Immature natural killer cell (primary cell): ENCODE data around the gene GDF11. TPM values are rescaled to one million over a fixed set of nuclear protein-coding genes. Genes with fewer than 3 reads are reported as not detected.

Experiments
- DNase-seq, 3 donors: peaks; one replicate each; pipeline ENCODE4 v3.0.0; 2022; ENCODE audit warnings: mixed read lengths in 1 of 3
- H3K27ac Mint-ChIP-seq, 6 donors: one replicate each; pipeline ENCODE4 v1.8.0; 2020; ENCODE audit warnings: mixed read lengths in 6 of 6, mild to moderate bottlenecking in 5 of 6, inconsistent platforms in 4 of 6, moderate library complexity in 3 of 6
- H3K27me3 Mint-ChIP-seq, 3 donors: one replicate each; pipeline ENCODE4 v1.8.0; 2020 to 2021; ENCODE audit warnings: low read depth in 3 of 3, mild to moderate bottlenecking in 3 of 3, mixed read lengths in 3 of 3, moderate library complexity in 3 of 3, inconsistent platforms in 1 of 3
- H3K36me3 Mint-ChIP-seq, 3 donors: one replicate each; pipeline ENCODE4 v1.8.0; 2020; ENCODE audit warnings: mixed read lengths in 3 of 3, inconsistent platforms in 2 of 3, mild to moderate bottlenecking in 2 of 3
- H3K4me1 Mint-ChIP-seq, 2 donors: one replicate each; pipeline ENCODE4 v1.8.0; 2020; ENCODE audit warnings: inconsistent platforms in 2 of 2, mild to moderate bottlenecking in 2 of 2, mixed read lengths in 2 of 2, moderate library complexity in 1 of 2
- H3K4me3 Mint-ChIP-seq, 5 donors: one replicate each; pipeline ENCODE4 v1.8.0; 2020; ENCODE audit warnings: mild to moderate bottlenecking in 5 of 5, mixed read lengths in 5 of 5, inconsistent platforms in 3 of 5, moderate library complexity in 3 of 5
- H3K9me3 Mint-ChIP-seq, 6 donors: one replicate each; pipeline ENCODE4 v1.8.0; 2020; ENCODE audit warnings: mild to moderate bottlenecking in 6 of 6, mixed read lengths in 6 of 6, inconsistent platforms in 4 of 6, moderate library complexity in 3 of 6
- polyA plus RNA-seq, 3 donors: library from polyadenylated mRNA; unstranded; fragments of 300-500 nt; fragmentation: Illumina TruSeq; gene quantifications; one replicate each; pipeline ENCODE4 v1.2.3, GENCODE V29; 2021

GDF11 gene
- polyA plus RNA-seq, 3 donors from 2014 or later, result 0.16 to 1.7 (median 0.64) TPM

DNA sequence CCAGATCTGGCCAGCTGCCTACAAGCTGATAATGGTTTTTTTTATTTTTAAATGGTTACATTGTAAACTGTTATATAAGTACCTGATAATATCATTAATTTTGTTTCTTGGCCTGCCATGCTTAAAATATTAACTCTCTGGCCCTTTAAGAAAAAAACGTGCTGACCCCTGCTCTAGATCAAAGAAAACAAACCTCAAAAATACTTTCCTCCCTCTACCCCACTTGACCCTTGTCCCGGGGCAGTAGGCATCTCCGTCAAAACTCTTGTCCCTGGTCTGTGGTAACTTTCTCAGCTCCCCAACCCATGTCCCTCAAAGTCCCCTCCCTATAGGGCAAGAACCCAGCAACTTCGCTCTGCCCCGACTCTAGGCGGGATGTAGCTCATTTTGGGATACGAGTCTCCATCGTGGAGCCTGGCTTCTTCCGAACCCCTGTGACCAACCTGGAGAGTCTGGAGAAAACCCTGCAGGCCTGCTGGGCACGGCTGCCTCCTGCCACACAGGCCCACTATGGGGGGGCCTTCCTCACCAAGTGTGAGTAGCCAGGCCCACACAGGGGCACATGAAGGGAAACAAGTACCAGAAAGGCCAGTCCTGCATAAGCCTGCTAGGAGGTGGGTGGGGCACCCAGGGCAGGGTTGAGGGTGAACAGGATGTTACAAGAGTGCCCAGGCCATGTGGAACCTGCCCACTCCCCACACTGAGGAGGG is 19.3 kb upstream of the GDF11 start:
- peak overlapping the region in 4 of 6 donors; percentile 6 to 80 (median 44) for H3K27ac Mint-ChIP-seq
- no peaks in the 10 kb centered on the region for H3K9me3 Mint-ChIP-seq
- H3K27me3 Mint-ChIP-seq, result peaks cover 0 to 3% (median 3%) of the 10 kb centered on the region in 3 donors
- DNase-seq, result no peak
- peaks cover 0 to 18% (median 4%) of the 10 kb centered on the region in 3 donors for H3K36me3 Mint-ChIP-seq
- peaks cover 47 to 58% of the 10 kb centered on the region in 2 donors for H3K4me1 Mint-ChIP-seq
- H3K4me3 Mint-ChIP-seq, result no peak overlapping the region

DNA sequence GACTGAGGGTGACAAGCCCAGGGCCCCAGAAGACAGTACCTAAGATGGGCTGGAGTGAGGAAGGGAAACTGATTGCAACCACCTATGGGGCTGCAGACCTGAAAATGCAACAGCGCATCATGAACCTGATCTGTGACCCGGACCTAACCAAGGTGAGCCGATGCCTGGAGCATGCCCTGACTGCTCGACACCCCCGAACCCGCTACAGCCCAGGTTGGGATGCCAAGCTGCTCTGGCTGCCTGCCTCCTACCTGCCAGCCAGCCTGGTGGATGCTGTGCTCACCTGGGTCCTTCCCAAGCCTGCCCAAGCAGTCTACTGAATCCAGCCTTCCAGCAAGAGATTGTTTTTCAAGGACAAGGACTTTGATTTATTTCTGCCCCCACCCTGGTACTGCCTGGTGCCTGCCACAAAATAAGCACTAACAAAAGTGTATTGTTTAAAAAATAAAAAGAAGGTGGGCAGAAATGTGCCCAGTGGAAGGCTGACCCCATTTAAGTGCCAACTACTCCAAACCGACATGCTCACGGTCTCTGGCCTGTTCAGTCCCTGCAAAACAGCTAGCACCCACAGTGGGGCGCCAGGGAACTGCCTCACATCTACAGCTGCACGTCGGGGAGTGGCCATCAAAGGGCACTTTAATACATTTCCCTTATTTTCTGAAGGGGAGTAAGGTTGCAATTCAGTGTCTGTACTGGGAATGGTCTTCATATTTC is 18.5 kb upstream of the GDF11 start:
- DNase-seq, result peak; percentile 60 to 67 (median 62)
- Mint-ChIP-seq H3K27me3 (peaks cover 0 to 5% (median 3%) of the 10 kb centered on the region in 3 donors), H3K4me1 (peaks cover 44 to 55% of the 10 kb centered on the region in 2 donors), H3K27ac (peak overlapping the region; percentile 31 to 84 (median 69)), H3K4me3 (no peak overlapping the region), H3K9me3 (no peaks in the 10 kb centered on the region), H3K36me3 (peaks cover 0 to 18% (median 4%) of the 10 kb centered on the region in 3 donors)

DNA sequence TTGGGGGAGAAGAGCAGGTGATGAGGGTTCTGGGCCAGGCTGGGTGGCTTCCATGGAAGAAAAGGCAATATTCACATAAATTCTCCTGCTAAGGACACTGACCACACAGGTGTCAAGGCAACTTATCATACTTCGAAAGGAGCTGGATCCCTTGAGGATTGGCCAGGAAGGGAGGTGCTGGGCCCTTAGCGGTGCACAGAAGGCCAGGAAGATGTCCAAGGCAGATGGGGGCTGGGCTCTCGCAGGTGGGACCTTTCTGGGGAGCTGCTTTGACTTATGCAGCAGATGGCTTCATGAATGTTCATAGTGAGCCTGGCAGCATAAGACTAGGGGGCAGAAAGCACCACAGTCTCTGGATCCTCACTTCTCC is 18.0 kb upstream of the GDF11 start:
- H3K27ac Mint-ChIP-seq, result peak overlapping the region; percentile 51 to 84 (median 70)
- no peaks in the 10 kb centered on the region for H3K9me3 Mint-ChIP-seq
- H3K27me3 Mint-ChIP-seq, result peaks cover 0 to 6% (median 5%) of the 10 kb centered on the region in 3 donors
- DNase-seq, result no peak
- H3K4me1 Mint-ChIP-seq, result peaks cover 48 to 56% of the 10 kb centered on the region in 2 donors
- peaks cover 0 to 18% (median 4%) of the 10 kb centered on the region in 3 donors for H3K36me3 Mint-ChIP-seq
- H3K4me3 Mint-ChIP-seq, result no peak overlapping the region

DNA sequence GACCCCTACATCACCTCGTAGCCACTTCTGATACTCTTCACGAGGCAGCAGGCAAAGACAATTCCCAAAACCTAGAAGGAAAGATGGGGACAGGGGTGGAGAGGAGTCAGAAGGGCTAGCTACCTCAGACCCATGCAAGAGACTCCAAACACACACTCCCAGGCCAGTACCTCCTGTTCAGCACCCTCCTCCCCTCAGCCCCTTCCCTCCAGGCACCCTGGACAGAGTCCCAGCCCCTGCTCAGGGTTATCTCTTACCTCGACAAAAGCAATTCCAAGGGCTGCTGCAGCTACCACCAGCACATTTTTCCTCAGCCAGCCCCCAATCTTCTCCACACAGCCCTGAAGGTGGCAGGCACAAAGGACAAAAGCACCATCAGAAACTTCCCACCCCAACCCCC is 17.4 kb upstream of the GDF11 start:
- DNase-seq, result no peak
- H3K4me1 Mint-ChIP-seq, result peaks cover 49 to 56% of the 10 kb centered on the region in 2 donors
- H3K27ac Mint-ChIP-seq, result peak overlapping the region in 5 of 6 donors; percentile 51 to 72 (median 63)
- H3K27me3 Mint-ChIP-seq, result peaks cover 0 to 12% (median 5%) of the 10 kb centered on the region in 3 donors
- peak overlapping the region in 3 of 5 donors; percentile 3 to 27 (median 21) for H3K4me3 Mint-ChIP-seq
- H3K9me3 Mint-ChIP-seq, result no peaks in the 10 kb centered on the region
- peaks cover 0 to 18% (median 4%) of the 10 kb centered on the region in 3 donors for H3K36me3 Mint-ChIP-seq

DNA sequence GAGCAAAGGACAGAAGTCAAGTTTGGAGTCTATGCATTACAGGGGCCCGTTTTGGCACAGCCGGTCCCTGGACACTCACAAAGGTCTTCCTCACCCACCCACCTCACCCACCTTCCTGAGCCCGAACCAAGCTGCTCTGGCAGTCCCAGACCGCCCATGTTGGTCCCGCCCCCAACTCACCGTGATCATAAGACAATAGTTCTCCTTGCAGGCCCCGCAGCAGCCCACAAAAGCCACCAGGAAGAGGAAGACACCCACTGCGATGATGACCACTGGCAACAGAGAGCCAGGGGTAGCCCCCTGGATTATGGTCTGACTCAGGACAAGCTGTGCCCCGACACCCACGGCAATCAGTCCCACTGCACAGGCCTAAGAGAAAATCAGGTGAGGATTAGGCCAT is 16.0 kb upstream of the GDF11 start:
- H3K4me1 Mint-ChIP-seq, result peaks cover 54 to 62% of the 10 kb centered on the region in 2 donors
- peaks cover 0 to 12% (median 5%) of the 10 kb centered on the region in 3 donors for H3K27me3 Mint-ChIP-seq
- no peak for DNase-seq

DNA sequence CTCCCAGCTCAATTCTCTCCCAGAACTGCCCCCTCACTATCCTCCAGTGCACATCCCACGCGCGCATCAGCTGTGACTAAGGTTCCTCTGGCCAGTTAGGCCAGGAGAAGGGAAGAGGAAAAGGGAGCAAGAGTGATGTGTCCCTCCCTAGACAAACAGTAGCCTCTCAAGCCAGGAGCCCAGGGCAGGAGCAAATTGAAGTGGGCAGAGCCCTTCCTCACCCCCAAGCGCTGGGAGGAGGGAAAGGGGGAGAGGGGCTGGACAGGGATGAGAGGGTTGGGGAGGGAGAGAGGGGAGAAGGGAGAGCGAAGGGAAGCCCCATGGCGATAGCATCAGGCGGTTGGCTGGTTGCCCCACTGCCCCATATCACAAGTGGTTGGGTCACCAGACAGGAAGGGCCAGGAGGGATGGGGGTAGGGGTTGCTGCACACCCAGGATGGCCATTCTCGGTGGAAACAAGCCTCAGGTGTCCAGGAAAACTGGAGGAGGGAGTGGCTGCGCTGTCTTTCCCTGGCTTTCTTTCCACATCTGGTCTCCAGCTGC is 15.2 kb upstream of the GDF11 start:
- Mint-ChIP-seq H3K27me3 (peaks cover 0 to 12% (median 5%) of the 10 kb centered on the region in 3 donors), H3K9me3 (no peaks in the 10 kb centered on the region), H3K36me3 (peaks cover 0 to 18% (median 4%) of the 10 kb centered on the region in 3 donors), H3K27ac (peak overlapping the region; percentile 83 to 92 (median 88)), H3K4me3 (peak overlapping the region; percentile 80 to 88 (median 86)), H3K4me1 (peaks cover 61 to 70% of the 10 kb centered on the region in 2 donors)
- no peak for DNase-seq

More for the DNA sequence above, 16.0 kb upstream of the GDF11 start:
- H3K4me3 Mint-ChIP-seq, result peak overlapping the region; percentile 80 to 88 (median 86)
- H3K27ac Mint-ChIP-seq, result peak overlapping the region; percentile 83 to 92 (median 88)
- no peaks in the 10 kb centered on the region for H3K9me3 Mint-ChIP-seq
- H3K36me3 Mint-ChIP-seq, result peaks cover 0 to 18% (median 4%) of the 10 kb centered on the region in 3 donors

DNA sequence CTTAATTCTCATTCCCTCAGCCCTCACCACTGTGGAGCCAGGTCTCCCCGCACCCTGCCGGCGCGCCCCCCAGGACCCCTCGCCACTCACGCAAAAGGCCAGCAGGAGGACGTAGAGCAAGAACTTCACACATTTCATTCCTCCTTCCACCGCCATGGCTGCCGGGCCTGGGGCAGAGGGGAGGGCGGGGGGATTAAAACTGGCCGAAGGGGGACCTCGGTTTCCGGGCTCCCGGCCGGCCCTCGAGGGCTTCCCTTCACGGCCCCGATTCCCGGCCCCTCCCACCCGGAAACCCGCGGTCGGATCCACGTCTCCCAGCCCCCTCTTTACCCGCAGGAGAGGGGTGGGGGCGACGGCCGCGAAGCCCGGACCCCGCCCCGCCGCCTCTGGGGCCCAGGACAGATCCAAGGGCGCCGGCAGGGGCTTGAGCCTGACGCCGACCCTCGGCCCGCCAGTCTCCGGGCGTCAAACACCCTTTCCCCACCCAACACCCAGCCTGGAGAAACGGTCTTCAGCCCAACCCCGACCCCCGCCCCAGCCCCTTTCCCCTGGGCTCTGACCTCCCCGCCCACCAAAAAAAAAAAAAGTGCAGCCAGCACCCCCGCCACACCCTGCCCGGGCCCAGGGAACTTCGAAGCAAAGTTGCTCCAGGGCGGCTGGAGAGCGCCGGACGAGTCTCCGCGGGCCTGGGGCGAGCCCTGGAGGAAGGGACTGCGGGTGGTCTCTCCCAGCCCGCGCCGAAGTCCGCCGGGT is 14.6 kb upstream of the GDF11 start:
- Mint-ChIP-seq H3K4me1 (peaks cover 61 to 73% of the 10 kb centered on the region in 2 donors), H3K27ac (peak overlapping the region; percentile 83 to 92 (median 88)), H3K36me3 (peaks cover 0 to 18% (median 4%) of the 10 kb centered on the region in 3 donors), H3K4me3 (peak overlapping the region; percentile 80 to 93 (median 86)), H3K27me3 (peaks cover 0 to 12% (median 5%) of the 10 kb centered on the region in 3 donors), H3K9me3 (no peaks in the 10 kb centered on the region)
- DNase-seq, result peak in 2 of 3 donors; percentile 17 to 22

DNA sequence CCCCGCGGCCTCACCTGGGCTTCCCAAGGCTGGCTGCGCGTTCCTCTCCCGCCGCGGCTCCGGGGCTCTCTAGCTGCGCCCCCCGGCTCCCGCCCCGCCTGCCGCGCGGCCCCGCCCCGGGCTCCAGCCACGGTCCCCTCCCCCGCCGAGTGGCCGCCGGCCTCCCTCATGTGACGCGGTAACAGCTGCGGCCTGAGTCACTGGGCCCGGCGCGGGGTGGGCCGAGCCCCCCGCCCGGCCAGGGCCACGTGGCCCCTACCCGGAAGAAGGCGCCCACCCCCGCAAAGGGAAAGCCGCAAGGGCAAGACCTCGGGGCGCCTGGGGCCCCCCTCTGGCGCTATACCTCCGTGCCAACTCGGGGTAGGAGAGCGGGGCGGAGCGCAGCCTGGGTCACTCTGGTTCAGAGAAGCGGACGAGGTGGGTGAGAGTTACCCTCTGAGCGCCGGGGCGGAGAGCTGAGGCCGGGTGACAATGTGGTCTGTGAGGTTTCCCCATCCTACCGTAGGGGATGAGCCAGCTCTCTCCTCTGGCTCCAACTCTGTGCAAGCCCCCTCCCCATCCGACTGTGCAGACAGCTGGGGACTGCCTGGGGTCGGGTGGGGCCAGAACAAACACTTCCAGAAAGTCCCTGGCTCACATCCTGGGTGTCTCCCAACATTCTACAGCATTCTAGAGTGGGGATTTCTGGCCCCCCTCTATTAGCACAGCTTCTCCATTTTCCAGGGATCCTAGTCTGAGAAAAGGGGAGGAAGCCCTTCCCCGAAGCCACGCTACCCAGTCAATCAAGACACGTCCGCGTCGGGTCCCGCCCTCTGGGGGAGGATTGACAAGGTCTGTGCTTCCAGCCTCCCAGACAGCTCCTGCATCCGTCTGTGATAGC is 13.7 kb upstream of the GDF11 start, which contains the start of gene CD63:
Gene CD63, minus strand, starts transcription at position 71 of the 880 bp plus-strand sequence. CDS start 668 bp downstream, outside the sequence.
- Mint-ChIP-seq H3K4me3 (peak within 1 kb of the TSS; percentile 80 to 93 (median 88)), H3K36me3 (peaks cover 0 to 18% (median 4%) of the 10 kb centered on the region in 3 donors), H3K27me3 (peaks cover 0 to 9% (median 5%) of the 10 kb centered on the region in 3 donors), H3K27ac (peak within 1 kb of the TSS; percentile 88 to 97 (median 94)), H3K9me3 (no peaks in the 10 kb centered on the region), H3K4me1 (peaks cover 61 to 73% of the 10 kb centered on the region in 2 donors)
- DNase-seq, result peak; percentile 76 to 79 (median 77)

DNA sequence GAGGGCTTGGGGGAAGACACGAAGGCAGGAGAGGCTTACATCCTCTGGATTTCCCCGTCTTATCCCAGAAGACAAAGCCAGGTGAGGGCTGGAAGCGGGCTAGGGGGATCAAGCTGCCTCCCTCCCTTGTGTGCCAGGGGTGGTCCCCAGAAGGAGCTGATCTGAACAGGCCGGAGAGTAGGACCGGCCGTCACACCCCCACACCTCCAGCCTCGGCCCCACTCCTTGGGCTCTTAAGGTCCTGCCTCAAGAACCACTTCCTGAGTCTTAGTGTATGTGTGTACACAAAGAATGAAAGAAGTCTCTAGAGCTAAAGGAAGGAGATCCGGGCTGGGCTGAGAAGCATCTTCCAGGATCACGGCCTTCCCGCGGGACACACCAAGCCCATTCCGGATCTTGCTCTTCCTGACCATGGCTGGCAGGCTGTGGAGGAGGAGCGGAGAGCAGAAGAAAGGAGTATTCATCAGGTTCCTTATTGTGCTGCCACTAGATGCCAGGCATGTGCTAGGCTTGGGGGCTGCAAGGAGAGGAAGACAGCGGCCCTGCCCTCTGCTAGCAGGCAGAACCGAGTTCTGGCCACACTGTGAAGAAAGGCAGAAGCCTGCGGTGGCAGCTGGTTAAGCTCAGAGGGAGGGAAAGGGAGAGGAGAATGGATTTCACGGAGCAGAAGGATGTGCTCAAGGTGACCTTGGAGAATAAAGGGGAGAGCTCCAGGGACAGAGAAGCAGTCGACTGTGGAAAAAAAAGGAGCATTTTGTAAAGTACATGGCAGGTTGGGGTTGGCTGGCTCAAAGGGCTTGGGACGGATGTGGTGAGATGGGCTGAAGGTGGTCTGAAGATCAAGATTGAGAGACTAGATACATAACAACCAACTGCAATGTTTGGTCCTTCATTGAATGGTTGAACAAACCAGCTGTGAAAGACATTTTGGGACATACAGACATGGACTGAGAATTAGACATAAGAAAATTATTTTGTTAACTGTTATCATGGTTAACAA is 12.8 kb upstream of the GDF11 start:
- peaks cover 0 to 11% (median 4%) of the 10 kb centered on the region in 3 donors for H3K36me3 Mint-ChIP-seq
- H3K27me3 Mint-ChIP-seq, result peaks cover 0 to 9% (median 5%) of the 10 kb centered on the region in 3 donors
- H3K9me3 Mint-ChIP-seq, result no peaks in the 10 kb centered on the region
- H3K27ac Mint-ChIP-seq, result peak overlapping the region; percentile 87 to 97 (median 94)
- H3K4me3 Mint-ChIP-seq, result peak overlapping the region; percentile 80 to 93 (median 88)
- peaks cover 54 to 64% of the 10 kb centered on the region in 2 donors for H3K4me1 Mint-ChIP-seq
- peak; percentile 72 to 77 (median 74) for DNase-seq

DNA sequence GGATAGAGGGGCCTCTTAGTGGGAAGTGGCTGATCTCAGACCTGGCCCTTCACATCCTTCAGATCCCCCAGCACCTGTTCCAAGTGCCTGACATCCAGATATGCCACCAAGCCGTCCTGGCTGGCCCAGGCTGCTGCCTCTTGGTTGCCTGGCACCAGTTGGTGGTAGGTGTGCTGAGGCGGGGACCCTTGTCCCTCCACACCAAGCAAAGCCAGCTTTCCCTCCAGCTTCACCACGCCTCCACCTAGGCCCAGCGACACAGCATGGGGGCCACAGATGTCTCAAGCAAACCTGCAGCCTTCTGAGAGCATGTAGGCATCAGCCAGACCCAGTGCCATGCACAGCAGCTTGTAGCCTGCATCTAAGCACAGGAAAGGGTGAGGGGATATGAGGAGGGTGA is 10.6 kb upstream of the GDF11 start:
- DNase-seq, result no peak

DNA sequence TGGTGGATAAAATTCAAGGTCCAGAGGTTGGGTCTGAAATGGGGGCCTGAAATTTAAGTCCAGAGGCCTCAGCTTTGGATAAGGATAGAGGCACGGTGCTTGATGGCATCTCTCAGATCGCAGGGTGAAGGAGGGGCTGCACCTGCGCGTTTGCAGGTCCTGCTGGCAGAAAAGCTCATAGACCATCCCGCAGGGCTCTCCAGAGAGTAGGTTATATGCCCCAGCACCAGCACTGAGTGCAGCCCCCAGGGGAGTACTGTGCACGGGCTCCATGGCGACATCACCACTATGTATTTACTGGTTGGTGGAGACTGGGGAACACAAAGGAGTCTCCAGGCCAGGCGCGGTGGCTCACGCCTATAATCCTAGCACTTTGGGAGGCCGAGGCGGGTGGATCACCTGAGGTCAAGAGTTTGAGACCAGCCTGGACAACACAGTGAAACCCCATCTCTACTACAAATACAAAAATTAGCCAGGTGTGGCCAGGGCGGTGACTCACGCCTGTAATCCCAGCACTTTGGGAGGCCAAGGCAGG is 9.8 kb upstream of the GDF11 start:
- peaks cover 0 to 9% (median 2%) of the 10 kb centered on the region in 3 donors for H3K27me3 Mint-ChIP-seq
- no peak overlapping the region for H3K4me3 Mint-ChIP-seq
- H3K27ac Mint-ChIP-seq, result peak overlapping the region in 1 of 6 donors; percentile 85
- H3K36me3 Mint-ChIP-seq, result no peaks in the 10 kb centered on the region
- DNase-seq, result no peak
- peaks cover 51 to 53% of the 10 kb centered on the region in 2 donors for H3K4me1 Mint-ChIP-seq
- no peaks in the 10 kb centered on the region for H3K9me3 Mint-ChIP-seq

More for the DNA sequence above, 10.6 kb upstream of the GDF11 start:
- Mint-ChIP-seq H3K4me1 (peaks cover 49 to 50% of the 10 kb centered on the region in 2 donors), H3K27ac (peak overlapping the region; percentile 59 to 95 (median 84)), H3K4me3 (peak overlapping the region in 2 of 5 donors; percentile 6 to 21), H3K9me3 (no peaks in the 10 kb centered on the region), H3K27me3 (peaks cover 0 to 9% (median 2%) of the 10 kb centered on the region in 3 donors), H3K36me3 (no peaks in the 10 kb centered on the region)
